H1 (cell line): ENCODE measurements around the gene RNF182. TPM values are rescaled to one million over a fixed set of nuclear protein-coding genes. Genes with fewer than 3 reads are reported as not detected.

Experiments
- BACH1 ChIP-seq: IDR thresholded peaks from 2 replicates; pipeline ENCODE4 v1.6.1; 2012; ENCODE audit warnings: low read length, improper control_type of control experiment
- CTCF ChIP-seq, 3 experiments: IDR thresholded peaks; 1 replicate in 2 of 3; 2 replicates in 1 of 3; pipeline versions ENCODE4 v1.5.1 to v1.6.1; 2011; ENCODE audit warnings: low read length in 3 of 3, mild to moderate bottlenecking in 3 of 3, inconsistent platforms in 2 of 3, low read depth in 1 of 3, moderate library complexity in 1 of 3; ENCODE audit not compliant: insufficient read depth in 1 of 3; ENCODE audit errors: control extremely low read depth in 1 of 3
- EGR1 ChIP-seq: IDR thresholded peaks from 2 replicates; pipeline ENCODE4 v1.6.1; 2011; ENCODE audit warnings: low read depth, low read length, borderline replicate concordance
- HDAC6 ChIP-seq: IDR thresholded peaks from one replicate; pipeline ENCODE4 v1.7.1; 2012; ENCODE audit warnings: low read depth, mild to moderate bottlenecking, inconsistent platforms, low read length, moderate library complexity
- JUND ChIP-seq: IDR thresholded peaks from 2 replicates; pipeline ENCODE4 v1.6.1; 2011; ENCODE audit warnings: mild to moderate bottlenecking, improper control_type of control experiment, low read length
- YY1 ChIP-seq: IDR thresholded peaks from 2 replicates; pipeline ENCODE4 v1.6.1; 2011; ENCODE audit warnings: low read depth, mild to moderate bottlenecking, low read length
- polyA plus RNA-seq, 7 experiments: library from polyadenylated mRNA; depleted of rRNA in 3 of 7; stranded (reverse) in 5 of 7; unstranded in 2 of 7; fragments of >200 nt in 5 of 7; fragments of 200-250 nt in 2 of 7; gene quantifications; 1 replicate in 5 of 7; 2 replicates in 1 of 7; 4 replicates in 1 of 7; pipeline versions ENCODE4 v1.2.1 to v1.2.3, GENCODE V29; 2011 to 2013; ENCODE audit warnings: missing spikeins in 2 of 7, mixed read lengths in 2 of 7
- total RNA-seq: library from RNA; stranded (reverse); fragmentation: NEBNext Ultra II Directional; extraction: Animal tissue kit (Norgen Biotek cat#: 25700); gene quantifications from 2 replicates; pipeline ENCODE4 v1.2.1, GENCODE V29; 2021
- TF ChIP-seq, protein P1 (sequence below): fragments of 300-600 bp; sonication (generic); IDR thresholded peaks from 2 replicates; pipeline ENCODE4 v1.7.1; 2012; ENCODE audit warnings: low read length, moderate library complexity, mild to moderate bottlenecking, inconsistent platforms; ENCODE audit not compliant: insufficient replicate concordance

The RNF182 gene
- total and polyA plus RNA-seq, 2 of the 8 experiments (the other 6 are each of a cell fraction or from before 2014, with no cell fraction given): 6.2 to 10.7 TPM

- no peak for TF ChIP-seq CTCF (IDR thresholded peaks at IDR 0.05; ENCODE audit: control extremely low read depth in 1 of 3, insufficient read depth in 1 of 3, low read depth in 1 of 3, low read length in 3 of 3)
- no peak for TF ChIP-seq YY1
- TF ChIP-seq BACH1: no peak
- TF ChIP-seq HDAC6: no peak
- TF ChIP-seq JUND: no peak
- no peak for TF ChIP-seq EGR1
- TF ChIP-seq, protein P1, sequence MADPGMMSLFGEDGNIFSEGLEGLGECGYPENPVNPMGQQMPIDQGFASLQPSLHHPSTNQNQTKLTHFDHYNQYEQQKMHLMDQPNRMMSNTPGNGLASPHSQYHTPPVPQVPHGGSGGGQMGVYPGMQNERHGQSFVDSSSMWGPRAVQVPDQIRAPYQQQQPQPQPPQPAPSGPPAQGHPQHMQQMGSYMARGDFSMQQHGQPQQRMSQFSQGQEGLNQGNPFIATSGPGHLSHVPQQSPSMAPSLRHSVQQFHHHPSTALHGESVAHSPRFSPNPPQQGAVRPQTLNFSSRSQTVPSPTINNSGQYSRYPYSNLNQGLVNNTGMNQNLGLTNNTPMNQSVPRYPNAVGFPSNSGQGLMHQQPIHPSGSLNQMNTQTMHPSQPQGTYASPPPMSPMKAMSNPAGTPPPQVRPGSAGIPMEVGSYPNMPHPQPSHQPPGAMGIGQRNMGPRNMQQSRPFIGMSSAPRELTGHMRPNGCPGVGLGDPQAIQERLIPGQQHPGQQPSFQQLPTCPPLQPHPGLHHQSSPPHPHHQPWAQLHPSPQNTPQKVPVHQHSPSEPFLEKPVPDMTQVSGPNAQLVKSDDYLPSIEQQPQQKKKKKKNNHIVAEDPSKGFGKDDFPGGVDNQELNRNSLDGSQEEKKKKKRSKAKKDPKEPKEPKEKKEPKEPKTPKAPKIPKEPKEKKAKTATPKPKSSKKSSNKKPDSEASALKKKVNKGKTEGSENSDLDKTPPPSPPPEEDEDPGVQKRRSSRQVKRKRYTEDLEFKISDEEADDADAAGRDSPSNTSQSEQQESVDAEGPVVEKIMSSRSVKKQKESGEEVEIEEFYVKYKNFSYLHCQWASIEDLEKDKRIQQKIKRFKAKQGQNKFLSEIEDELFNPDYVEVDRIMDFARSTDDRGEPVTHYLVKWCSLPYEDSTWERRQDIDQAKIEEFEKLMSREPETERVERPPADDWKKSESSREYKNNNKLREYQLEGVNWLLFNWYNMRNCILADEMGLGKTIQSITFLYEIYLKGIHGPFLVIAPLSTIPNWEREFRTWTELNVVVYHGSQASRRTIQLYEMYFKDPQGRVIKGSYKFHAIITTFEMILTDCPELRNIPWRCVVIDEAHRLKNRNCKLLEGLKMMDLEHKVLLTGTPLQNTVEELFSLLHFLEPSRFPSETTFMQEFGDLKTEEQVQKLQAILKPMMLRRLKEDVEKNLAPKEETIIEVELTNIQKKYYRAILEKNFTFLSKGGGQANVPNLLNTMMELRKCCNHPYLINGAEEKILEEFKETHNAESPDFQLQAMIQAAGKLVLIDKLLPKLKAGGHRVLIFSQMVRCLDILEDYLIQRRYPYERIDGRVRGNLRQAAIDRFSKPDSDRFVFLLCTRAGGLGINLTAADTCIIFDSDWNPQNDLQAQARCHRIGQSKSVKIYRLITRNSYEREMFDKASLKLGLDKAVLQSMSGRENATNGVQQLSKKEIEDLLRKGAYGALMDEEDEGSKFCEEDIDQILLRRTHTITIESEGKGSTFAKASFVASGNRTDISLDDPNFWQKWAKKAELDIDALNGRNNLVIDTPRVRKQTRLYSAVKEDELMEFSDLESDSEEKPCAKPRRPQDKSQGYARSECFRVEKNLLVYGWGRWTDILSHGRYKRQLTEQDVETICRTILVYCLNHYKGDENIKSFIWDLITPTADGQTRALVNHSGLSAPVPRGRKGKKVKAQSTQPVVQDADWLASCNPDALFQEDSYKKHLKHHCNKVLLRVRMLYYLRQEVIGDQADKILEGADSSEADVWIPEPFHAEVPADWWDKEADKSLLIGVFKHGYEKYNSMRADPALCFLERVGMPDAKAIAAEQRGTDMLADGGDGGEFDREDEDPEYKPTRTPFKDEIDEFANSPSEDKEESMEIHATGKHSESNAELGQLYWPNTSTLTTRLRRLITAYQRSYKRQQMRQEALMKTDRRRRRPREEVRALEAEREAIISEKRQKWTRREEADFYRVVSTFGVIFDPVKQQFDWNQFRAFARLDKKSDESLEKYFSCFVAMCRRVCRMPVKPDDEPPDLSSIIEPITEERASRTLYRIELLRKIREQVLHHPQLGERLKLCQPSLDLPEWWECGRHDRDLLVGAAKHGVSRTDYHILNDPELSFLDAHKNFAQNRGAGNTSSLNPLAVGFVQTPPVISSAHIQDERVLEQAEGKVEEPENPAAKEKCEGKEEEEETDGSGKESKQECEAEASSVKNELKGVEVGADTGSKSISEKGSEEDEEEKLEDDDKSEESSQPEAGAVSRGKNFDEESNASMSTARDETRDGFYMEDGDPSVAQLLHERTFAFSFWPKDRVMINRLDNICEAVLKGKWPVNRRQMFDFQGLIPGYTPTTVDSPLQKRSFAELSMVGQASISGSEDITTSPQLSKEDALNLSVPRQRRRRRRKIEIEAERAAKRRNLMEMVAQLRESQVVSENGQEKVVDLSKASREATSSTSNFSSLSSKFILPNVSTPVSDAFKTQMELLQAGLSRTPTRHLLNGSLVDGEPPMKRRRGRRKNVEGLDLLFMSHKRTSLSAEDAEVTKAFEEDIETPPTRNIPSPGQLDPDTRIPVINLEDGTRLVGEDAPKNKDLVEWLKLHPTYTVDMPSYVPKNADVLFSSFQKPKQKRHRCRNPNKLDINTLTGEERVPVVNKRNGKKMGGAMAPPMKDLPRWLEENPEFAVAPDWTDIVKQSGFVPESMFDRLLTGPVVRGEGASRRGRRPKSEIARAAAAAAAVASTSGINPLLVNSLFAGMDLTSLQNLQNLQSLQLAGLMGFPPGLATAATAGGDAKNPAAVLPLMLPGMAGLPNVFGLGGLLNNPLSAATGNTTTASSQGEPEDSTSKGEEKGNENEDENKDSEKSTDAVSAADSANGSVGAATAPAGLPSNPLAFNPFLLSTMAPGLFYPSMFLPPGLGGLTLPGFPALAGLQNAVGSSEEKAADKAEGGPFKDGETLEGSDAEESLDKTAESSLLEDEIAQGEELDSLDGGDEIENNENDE: no peak
Observed at GRCh38 chr6:13916230-13916944, 8.4 kb upstream of the RNF182 start (continued).
